ENCODE results near the gene ACTR3C. TPM values are rescaled to one million over a fixed set of nuclear protein-coding genes. Genes with fewer than 3 reads are reported as not detected.

The ACTR3C gene
- polyA plus RNA-seq, 3 donors: 0.55 to 1.9 (median 1.7) TPM

DNA sequence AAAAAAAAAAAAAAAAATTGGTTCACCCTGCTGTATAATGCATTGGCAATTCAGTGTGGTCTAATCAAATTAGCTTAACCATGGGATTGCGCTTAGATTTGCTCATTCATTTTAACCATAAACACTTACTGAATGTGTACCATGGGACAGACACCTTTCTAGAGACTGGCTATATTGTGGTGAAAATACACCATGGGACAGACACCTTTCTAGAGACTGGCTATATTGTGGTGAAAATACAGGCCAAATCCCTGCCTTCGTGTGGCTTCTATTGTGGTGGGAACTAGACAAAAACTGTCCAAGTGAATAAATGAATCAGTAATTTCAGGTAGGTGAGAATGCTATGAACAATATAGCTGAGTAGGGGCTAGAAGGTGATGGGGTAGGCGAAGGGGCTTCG is 35.1 kb upstream of the ACTR3C start:
- no peaks in the 10 kb centered on the region for H3K36me3 Mint-ChIP-seq
- H2AFZ ChIP-seq (ENCODE audit: insufficient read depth, low read depth, low read length, poor library complexity, severe bottlenecking): no peak overlapping the region
- no peak overlapping the region for H3K9ac ChIP-seq (ENCODE audit: insufficient read depth, low read length, poor library complexity, severe bottlenecking)
- H4K20me1 ChIP-seq (ENCODE audit: insufficient read depth, low read length): no peaks in the 10 kb centered on the region
- H3K4me3 Mint-ChIP-seq: no peak overlapping the region
- H3K27me3 Mint-ChIP-seq (ENCODE audit: low read depth in 3 of 3): peaks cover 1 to 3% (median 3%) of the 10 kb centered on the region in 3 donors
- 100% methylated on average over 3 of the region's 4 CpGs for WGBS (ENCODE audit: insufficient coverage)
- no peaks in the 10 kb centered on the region for H3K36me3 ChIP-seq (replicated peaks in 1 of 2; ENCODE audit: control insufficient read depth in 1 of 2, insufficient read depth in 2 of 2, low read length in 2 of 2)
- TF ChIP-seq, protein P1, sequence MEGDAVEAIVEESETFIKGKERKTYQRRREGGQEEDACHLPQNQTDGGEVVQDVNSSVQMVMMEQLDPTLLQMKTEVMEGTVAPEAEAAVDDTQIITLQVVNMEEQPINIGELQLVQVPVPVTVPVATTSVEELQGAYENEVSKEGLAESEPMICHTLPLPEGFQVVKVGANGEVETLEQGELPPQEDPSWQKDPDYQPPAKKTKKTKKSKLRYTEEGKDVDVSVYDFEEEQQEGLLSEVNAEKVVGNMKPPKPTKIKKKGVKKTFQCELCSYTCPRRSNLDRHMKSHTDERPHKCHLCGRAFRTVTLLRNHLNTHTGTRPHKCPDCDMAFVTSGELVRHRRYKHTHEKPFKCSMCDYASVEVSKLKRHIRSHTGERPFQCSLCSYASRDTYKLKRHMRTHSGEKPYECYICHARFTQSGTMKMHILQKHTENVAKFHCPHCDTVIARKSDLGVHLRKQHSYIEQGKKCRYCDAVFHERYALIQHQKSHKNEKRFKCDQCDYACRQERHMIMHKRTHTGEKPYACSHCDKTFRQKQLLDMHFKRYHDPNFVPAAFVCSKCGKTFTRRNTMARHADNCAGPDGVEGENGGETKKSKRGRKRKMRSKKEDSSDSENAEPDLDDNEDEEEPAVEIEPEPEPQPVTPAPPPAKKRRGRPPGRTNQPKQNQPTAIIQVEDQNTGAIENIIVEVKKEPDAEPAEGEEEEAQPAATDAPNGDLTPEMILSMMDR (IDR thresholded peaks at IDR 0.05): no peak
- no peaks in the 10 kb centered on the region for H3K9me3 Mint-ChIP-seq
- H3K4me1 ChIP-seq (ENCODE audit: control insufficient read depth in 1 of 2, insufficient read depth in 2 of 2, low read length in 2 of 2): peaks cover 10 to 12% of the 10 kb centered on the region in 2 donors
- no peaks in the 10 kb centered on the region for H3K27me3 ChIP-seq (ENCODE audit: control insufficient read depth in 2 of 2, insufficient read depth in 2 of 2, low read length in 2 of 2)
- no peaks in the 10 kb centered on the region for H3K9me3 ChIP-seq (replicated peaks in 1 of 2; ENCODE audit: control insufficient read depth in 1 of 2, insufficient read depth in 1 of 2, low read length in 2 of 2)
- H3K4me1 Mint-ChIP-seq: peaks cover 24% of the 10 kb centered on the region
- no peak overlapping the region for H3K4me3 ChIP-seq (replicated peaks in 1 of 3; ENCODE audit: low read depth in 2 of 3, low read length in 3 of 3)
- intact Hi-C loops (cut with micrococcal nuclease): no loop called here
- H3K27ac ChIP-seq (ENCODE audit: low read depth in 1 of 2, low read length in 2 of 2): no peak overlapping the region
- no peak overlapping the region for H3K4me2 ChIP-seq (replicated peaks; ENCODE audit: extremely low read depth, low read length, poor library complexity, severe bottlenecking)
- no peak overlapping the region for H3K27ac Mint-ChIP-seq
- DNase-seq: no peak
- H3K79me2 ChIP-seq (ENCODE audit: insufficient read depth, low read length): no peaks in the 10 kb centered on the region

DNA sequence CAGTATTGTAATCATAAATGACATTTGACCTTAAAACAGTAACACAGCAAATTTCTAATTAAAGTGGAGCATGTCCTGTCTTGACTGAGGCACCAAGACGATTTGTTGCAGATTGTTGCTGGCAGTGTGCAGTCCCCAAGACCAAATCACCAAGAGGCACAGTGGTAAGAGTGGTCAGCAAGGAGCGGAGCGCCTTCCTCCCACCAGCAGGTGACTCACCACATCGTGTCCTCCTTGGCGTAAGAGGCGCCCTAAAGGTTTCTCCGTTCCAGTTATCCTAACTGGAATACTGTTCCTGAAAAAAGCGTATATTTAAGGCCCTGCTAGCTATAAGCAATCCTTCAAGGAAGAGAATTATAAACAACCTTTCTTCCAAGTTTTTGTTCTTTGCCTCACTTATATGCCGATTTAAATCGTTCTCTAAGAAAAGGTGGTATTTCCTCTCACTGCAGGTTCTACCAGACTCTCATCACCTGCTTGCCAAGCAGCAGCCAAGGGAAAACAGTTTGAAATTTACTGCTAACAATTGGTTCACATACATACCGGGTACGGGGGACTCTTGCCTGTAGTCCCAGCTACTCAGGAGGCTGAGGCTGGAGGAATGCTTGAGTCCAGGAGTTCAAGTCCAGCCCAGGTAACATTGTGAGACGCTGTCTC is 34.6 kb upstream of the ACTR3C start:
- Mint-ChIP-seq H3K36me3 (no peaks in the 10 kb centered on the region), H3K4me1 (peaks cover 19% of the 10 kb centered on the region), H3K4me3 (no peak overlapping the region), H3K27ac (peak overlapping the region in 1 of 7 donors; percentile 43), H3K9me3 (no peaks in the 10 kb centered on the region), H3K27me3 (ENCODE audit: low read depth in 3 of 3) (peaks cover 1 to 3% (median 2%) of the 10 kb centered on the region in 3 donors)
- H3K4me1 ChIP-seq (ENCODE audit: control insufficient read depth in 1 of 2, insufficient read depth in 2 of 2, low read length in 2 of 2): peaks cover 5 to 10% of the 10 kb centered on the region in 2 donors
- intact Hi-C loops (cut with micrococcal nuclease): loop anchor here (2.0 kb wide), 1 partner anchor 63 kb away; no protein-coding TSS in a partner anchor
- no peak overlapping the region for H3K9ac ChIP-seq (ENCODE audit: insufficient read depth, low read length, poor library complexity, severe bottlenecking)
- H3K9me3 ChIP-seq (replicated peaks in 1 of 2; ENCODE audit: control insufficient read depth in 1 of 2, insufficient read depth in 1 of 2, low read length in 2 of 2): no peaks in the 10 kb centered on the region
- H3K36me3 ChIP-seq (replicated peaks in 1 of 2; ENCODE audit: control insufficient read depth in 1 of 2, insufficient read depth in 2 of 2, low read length in 2 of 2): no peaks in the 10 kb centered on the region
- H4K20me1 ChIP-seq (ENCODE audit: insufficient read depth, low read length): no peaks in the 10 kb centered on the region
- H3K79me2 ChIP-seq (ENCODE audit: insufficient read depth, low read length): no peaks in the 10 kb centered on the region
- H2AFZ ChIP-seq (ENCODE audit: insufficient read depth, low read depth, low read length, poor library complexity, severe bottlenecking): no peak overlapping the region
- H3K4me3 ChIP-seq (replicated peaks in 1 of 3; ENCODE audit: low read depth in 2 of 3, low read length in 3 of 3): no peak overlapping the region
- no peaks in the 10 kb centered on the region for H3K27me3 ChIP-seq (ENCODE audit: control insufficient read depth in 2 of 2, insufficient read depth in 2 of 2, low read length in 2 of 2)
- WGBS (ENCODE audit: insufficient coverage): 80% methylated on average over 2 of the region's 13 CpGs
- H3K4me2 ChIP-seq (replicated peaks; ENCODE audit: extremely low read depth, low read length, poor library complexity, severe bottlenecking): no peak overlapping the region
- H3K27ac ChIP-seq (ENCODE audit: low read depth in 1 of 2, low read length in 2 of 2): no peak overlapping the region
- peak in 1 of 3 donors; percentile 46 for DNase-seq
- TF ChIP-seq, protein P1 (IDR thresholded peaks at IDR 0.05): no peak

Measured in CD14-positive monocyte (primary cell).